Activated naive CD8-positive, alpha-beta T cell (primary cell): ENCODE results near the gene IFT81.
"Not testable (repeated sequence)": the region's sequence is repeated elsewhere in the genome, so short reads cannot be mapped to it uniquely, and the experiment has no call there.

ENCODE experiments used
- H3K27ac Mint-ChIP-seq: one replicate; pipeline ENCODE4 v1.8.0; 2021; ENCODE audit warnings: mixed read lengths
- H3K27me3 Mint-ChIP-seq: one replicate; pipeline ENCODE4 v1.8.0; 2021; ENCODE audit warnings: mixed read lengths
- H3K36me3 Mint-ChIP-seq: one replicate; pipeline ENCODE4 v1.8.0; 2021; ENCODE audit warnings: mixed read lengths
- H3K4me1 Mint-ChIP-seq: one replicate; pipeline ENCODE4 v1.8.0; 2021; ENCODE audit warnings: low read depth, mixed read lengths
- H3K4me3 Mint-ChIP-seq: one replicate; pipeline ENCODE4 v1.8.0; 2021; ENCODE audit warnings: mild to moderate bottlenecking, mixed read lengths
- H3K9me3 Mint-ChIP-seq: one replicate; pipeline ENCODE4 v1.8.0; 2021; ENCODE audit warnings: low read depth, mixed read lengths

IFT81 gene

GRCh38 chr12:110249716-110250225, 125.6 kb downstream of the IFT81 start:
- no peaks in the 10 kb centered on the region for H3K9me3 Mint-ChIP-seq
- no peaks in the 10 kb centered on the region for H3K27me3 Mint-ChIP-seq
- no peaks in the 10 kb centered on the region for H3K36me3 Mint-ChIP-seq
- no peak overlapping the region for H3K4me3 Mint-ChIP-seq
- H3K27ac Mint-ChIP-seq: no peak overlapping the region
- H3K4me1 Mint-ChIP-seq: no peaks in the 10 kb centered on the region

DNA sequence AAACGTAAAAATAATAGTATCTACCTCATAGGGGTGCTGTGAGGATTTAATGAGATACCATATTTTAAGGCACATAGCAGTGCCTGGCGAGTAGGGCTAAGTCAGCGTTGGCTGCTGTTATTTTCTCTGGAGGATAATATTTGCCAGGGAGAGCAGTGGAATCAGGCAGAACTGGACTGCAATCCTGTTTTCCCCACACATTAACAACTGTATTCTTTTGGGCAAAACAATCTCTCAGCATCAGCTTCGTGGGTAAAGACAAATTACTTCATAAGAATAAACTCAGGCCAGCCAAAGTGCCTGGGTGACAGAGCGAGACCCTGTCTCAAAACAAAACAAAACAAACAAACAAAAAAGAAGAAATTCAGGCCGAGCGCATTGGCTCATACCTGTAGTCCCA, 127.2 kb downstream of the IFT81 start:
- no peaks in the 10 kb centered on the region for H3K4me1 Mint-ChIP-seq
- no peaks in the 10 kb centered on the region for H3K9me3 Mint-ChIP-seq
- no peak overlapping the region for H3K4me3 Mint-ChIP-seq
- no peak overlapping the region for H3K27ac Mint-ChIP-seq
- H3K36me3 Mint-ChIP-seq: no peaks in the 10 kb centered on the region
- no peaks in the 10 kb centered on the region for H3K27me3 Mint-ChIP-seq

- Mint-ChIP-seq H3K27me3 (no peaks in the 10 kb centered on the region), H3K4me1 (no peaks in the 10 kb centered on the region), H3K27ac (no peak overlapping the region), H3K4me3 (no peak overlapping the region), H3K36me3 (no peaks in the 10 kb centered on the region), H3K9me3 (no peaks in the 10 kb centered on the region)
Observed at GRCh38 chr12:110252716-110253115, 128.6 kb downstream of the IFT81 start.

DNA sequence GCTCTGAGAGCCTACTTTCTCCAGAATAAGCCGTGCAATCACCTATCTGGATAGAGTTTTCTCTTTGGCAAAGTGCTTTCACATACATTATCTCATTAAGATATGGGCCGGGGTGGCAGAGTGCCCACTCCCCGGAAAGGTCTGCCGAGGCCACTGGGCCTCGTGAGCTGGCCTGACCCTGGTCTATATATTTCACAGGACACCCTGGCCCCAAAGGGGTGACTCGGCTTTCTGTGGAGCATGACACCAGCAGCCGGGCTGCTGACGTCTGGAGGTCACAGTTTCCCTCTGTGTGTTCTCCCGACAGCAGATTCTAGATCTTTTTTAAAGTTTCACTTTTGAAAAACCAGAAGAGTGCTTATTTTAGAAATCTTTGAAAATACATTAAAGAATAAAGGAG, 129.0 kb downstream of the IFT81 start:
- no peaks in the 10 kb centered on the region for H3K9me3 Mint-ChIP-seq
- no peaks in the 10 kb centered on the region for H3K36me3 Mint-ChIP-seq
- H3K27ac Mint-ChIP-seq: no peak overlapping the region
- no peaks in the 10 kb centered on the region for H3K4me1 Mint-ChIP-seq
- H3K4me3 Mint-ChIP-seq: no peak overlapping the region
- H3K27me3 Mint-ChIP-seq: no peaks in the 10 kb centered on the region

DNA sequence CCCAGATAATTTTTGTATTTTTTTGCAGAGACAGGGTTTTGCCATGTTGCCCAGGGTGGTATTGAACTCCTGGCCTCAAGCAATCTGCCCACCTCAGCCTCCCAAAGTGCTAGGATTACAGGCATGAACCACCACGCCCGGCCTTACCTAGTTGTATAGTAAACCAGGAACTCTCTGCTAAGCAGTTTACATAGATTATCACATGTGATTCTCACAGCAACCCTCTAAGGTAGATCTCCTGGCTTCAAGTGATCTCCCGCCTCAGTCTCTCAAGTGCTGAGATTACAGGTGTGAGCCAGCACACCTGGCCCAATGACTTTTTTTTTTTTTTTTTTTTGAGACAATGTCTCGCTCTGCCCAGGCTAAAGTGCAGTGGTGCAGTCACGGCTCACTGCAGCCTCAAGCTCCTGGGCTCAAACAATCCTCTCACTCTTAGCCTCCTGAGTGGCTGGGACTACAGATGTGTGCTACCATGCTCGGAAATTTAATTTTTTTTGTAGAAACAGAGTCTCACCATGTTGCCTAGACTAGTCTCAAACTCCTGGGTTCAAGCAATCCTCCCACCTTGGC, 130.9 kb downstream of the IFT81 start:
- Mint-ChIP-seq H3K4me3 (no peak overlapping the region), H3K27me3 (no peaks in the 10 kb centered on the region), H3K27ac (no peak overlapping the region), H3K36me3 (no peaks in the 10 kb centered on the region), H3K9me3 (no peaks in the 10 kb centered on the region), H3K4me1 (no peaks in the 10 kb centered on the region)

GRCh38 chr12:110255890-110256456, 131.8 kb downstream of the IFT81 start:
- H3K36me3 Mint-ChIP-seq, H3K27ac Mint-ChIP-seq, H3K4me1 Mint-ChIP-seq, H3K27me3 Mint-ChIP-seq, H3K9me3 Mint-ChIP-seq, H3K4me3 Mint-ChIP-seq: not testable (repeated sequence)

- Mint-ChIP-seq H3K4me1 (no peaks in the 10 kb centered on the region), H3K27ac (no peak overlapping the region), H3K36me3 (no peaks in the 10 kb centered on the region), H3K4me3 (no peak overlapping the region), H3K27me3 (no peaks in the 10 kb centered on the region), H3K9me3 (no peaks in the 10 kb centered on the region)
Observed at GRCh38 chr12:110256780-110257431, 132.7 kb downstream of the IFT81 start.

DNA sequence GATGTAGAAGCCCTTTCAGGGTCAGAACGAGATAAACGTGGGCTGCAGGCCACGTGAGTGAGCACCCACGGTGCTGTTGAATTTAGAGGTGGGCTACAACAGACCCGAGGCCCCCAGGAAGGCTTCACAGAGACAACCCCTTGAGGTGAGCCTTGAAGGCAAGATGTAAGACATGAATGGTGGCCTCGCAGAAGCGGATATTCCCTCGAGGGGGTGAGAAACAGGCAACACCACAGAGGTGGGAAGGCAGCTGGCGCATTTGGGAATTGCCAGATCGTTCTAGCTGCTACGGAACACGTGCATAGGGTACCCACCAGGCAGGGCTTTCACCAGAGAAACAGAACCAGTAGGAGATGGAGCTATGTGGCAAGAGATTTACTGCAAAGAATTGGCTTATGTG, 134.3 kb downstream of the IFT81 start:
- Mint-ChIP-seq H3K27me3 (no peaks in the 10 kb centered on the region), H3K36me3 (no peaks in the 10 kb centered on the region), H3K9me3 (no peaks in the 10 kb centered on the region), H3K27ac (no peak overlapping the region), H3K4me1 (no peaks in the 10 kb centered on the region), H3K4me3 (no peak overlapping the region)

GRCh38 chr12:110262442-110263388, 138.6 kb downstream of the IFT81 start:
- Mint-ChIP-seq H3K36me3 (no peaks in the 10 kb centered on the region), H3K9me3 (no peaks in the 10 kb centered on the region), H3K27me3 (no peaks in the 10 kb centered on the region), H3K4me1 (no peaks in the 10 kb centered on the region), H3K4me3 (no peak overlapping the region), H3K27ac (no peak overlapping the region)

DNA sequence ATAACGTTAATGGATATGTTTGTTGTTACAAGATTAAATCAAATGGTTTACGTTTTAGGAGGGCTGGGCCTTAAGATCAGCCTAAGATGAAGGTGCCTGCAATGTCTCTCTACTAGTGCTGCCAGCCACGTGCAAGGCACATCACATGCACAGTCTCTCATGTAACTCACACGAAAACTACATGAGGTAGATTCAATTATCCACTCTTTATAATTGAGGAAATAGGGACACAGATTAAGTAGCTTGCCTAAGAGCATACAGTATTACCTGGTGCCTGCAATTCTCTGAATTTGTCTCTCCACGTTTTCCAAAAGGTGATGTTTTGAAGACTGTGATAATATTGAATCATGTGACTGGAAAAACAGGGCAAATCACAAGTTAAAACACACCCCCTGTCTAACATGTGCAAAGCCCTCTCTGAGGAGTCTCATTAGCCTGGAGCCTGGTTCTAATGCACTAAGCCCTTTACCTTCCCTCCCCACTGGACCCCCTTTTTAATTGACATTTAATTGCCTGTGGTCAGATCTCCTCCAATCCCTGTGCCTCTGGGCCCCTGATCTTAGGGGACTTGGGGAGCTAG, 142.3 kb downstream of the IFT81 start:
- no peaks in the 10 kb centered on the region for H3K9me3 Mint-ChIP-seq
- no peak overlapping the region for H3K4me3 Mint-ChIP-seq

DNA sequence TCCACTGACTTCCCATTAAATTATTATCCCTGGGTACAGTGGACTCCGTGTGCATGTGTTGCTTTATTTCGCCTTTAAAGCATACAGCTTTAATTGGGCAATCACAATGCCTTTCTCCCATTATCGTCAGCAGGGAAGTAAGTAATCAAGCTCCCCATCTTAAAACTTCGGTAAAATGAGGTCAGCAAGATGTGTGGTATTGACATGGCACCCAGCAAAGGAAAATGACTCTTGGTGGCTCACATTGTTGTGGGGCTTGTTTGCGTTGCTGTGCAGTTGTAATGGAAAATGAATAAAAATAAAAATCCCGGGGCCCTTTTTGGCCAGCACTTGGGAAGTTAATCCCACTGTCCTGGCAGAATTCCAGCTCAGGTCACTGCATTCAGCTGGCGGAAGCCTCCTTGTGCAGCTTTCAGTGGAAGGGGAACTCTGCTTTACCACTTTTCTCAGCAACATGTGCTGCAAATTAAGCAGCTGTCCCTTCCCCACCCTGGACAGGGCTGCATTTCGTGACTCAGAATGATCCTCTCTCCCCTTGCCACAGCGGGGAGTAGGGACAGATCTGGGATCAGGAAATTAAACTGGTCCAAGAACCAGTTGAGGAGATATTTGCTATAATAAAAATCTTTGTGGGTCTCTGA, 142.9 kb downstream of the IFT81 start:
- Mint-ChIP-seq H3K36me3 (no peaks in the 10 kb centered on the region), H3K27ac (no peak overlapping the region), H3K4me3 (no peak overlapping the region), H3K27me3 (peaks cover 1% of the 10 kb centered on the region), H3K4me1 (no peaks in the 10 kb centered on the region), H3K9me3 (no peaks in the 10 kb centered on the region)

More for the DNA sequence above, 142.3 kb downstream of the IFT81 start:
- H3K36me3 Mint-ChIP-seq: no peaks in the 10 kb centered on the region
- H3K27ac Mint-ChIP-seq: no peak overlapping the region
- H3K4me1 Mint-ChIP-seq: no peaks in the 10 kb centered on the region
- peaks cover 1% of the 10 kb centered on the region for H3K27me3 Mint-ChIP-seq
